Renal pelvis (tissue), 4 donors: ENCODE measurements around the gene TMEM95. TPM values are rescaled to one million over a fixed set of nuclear protein-coding genes. Genes with fewer than 3 reads are reported as not detected.
"Not testable (repeated sequence)": the region's sequence is repeated elsewhere in the genome, so short reads cannot be mapped to it uniquely, and the experiment has no call there.

Source experiments
- DNase-seq: peaks from one replicate; pipeline ENCODE4 v3.0.0-alpha.2; 2013
- polyA plus RNA-seq, 3 donors: library from polyadenylated mRNA; unstranded; fragments of 120-200 nt; gene quantifications; one replicate each; pipeline ENCODE4 v1.2.1, GENCODE V29; 2013; ENCODE audit not compliant: insufficient read length in 3 of 3

The TMEM95 gene
- polyA plus RNA-seq, 3 donors = not detected

DNA sequence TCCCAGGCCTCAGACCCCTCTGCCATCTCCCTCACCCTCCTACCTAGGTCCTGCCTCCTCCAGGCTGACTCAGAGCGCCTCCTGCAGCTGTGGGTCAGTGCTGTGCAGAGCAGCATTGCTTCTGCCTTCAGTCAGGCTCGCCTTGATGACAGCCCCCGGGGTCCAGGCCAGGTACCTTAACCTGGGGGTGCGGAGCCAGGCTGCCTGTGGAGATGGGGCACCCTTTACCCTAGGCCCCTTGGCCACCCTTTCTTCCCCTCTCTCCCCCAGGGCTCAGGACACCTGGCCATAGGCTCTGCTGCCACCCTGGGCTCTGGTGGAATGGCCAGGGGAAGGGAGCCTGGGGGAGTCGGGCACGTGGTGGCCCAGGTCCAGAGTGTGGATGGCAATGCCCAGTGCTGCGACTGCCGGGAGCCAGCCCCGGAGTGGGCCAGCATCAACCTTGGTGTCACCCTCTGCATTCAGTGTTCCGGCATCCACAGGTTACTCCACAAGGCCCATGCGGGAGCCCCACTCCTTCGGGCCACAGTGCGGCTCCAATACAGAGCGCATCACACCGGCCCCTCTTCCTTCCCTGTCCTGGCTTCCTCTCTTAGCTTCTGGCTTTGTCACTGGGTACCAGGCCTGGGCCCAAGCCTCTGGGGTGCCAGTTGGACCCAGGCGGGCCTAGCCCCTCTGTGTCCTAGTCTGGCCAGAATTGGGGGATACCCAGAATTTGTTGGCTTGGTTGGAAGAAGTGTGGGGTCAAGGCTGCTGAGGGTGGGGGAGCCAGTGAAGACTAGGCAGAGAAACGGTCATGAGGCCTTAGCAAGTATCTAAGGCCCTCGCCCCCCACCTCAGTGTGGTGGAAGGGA, 8.0 kb upstream of the TMEM95 start:
- no peak for DNase-seq

DNA sequence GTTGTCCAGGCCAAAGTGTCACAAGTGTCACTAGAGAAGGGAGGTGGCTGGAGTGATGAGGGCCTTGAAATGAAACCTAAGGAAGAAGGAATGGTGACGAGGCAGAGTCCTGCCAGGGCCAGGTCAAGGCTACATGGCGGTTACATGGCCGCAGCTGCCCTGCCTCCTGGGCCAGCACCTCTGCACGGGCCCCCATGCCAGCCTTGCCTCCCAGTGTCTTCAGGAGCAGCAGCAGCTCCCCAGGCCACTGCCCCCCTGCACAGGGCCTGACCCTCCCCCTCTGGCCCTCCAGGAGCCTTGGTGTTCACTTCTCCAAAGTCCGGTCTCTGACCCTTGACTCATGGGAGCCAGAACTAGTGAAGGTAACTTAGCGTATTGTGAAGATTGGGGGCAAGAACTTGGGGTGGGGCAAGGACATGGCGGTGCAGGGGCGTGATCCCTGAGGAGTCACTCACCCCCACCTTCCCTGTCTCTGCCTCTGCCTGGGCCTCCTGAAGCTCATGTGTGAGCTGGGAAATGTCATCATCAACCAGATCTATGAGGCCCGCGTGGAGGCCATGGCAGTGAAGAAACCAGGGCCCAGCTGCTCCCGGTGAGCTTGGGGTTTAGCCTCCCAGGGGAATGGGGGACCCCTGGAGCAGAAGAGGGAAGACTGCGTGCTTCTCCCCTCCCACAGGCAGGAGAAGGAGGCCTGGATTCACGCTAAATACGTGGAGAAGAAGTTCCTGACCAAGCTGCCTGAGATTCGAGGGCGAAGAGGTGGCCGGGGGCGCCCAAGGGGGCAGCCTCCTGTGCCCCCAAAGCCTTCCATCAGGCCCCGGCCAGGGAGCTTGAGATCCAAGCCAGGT, 7.1 kb upstream of the TMEM95 start:
- DNase-seq = no peak

DNA sequence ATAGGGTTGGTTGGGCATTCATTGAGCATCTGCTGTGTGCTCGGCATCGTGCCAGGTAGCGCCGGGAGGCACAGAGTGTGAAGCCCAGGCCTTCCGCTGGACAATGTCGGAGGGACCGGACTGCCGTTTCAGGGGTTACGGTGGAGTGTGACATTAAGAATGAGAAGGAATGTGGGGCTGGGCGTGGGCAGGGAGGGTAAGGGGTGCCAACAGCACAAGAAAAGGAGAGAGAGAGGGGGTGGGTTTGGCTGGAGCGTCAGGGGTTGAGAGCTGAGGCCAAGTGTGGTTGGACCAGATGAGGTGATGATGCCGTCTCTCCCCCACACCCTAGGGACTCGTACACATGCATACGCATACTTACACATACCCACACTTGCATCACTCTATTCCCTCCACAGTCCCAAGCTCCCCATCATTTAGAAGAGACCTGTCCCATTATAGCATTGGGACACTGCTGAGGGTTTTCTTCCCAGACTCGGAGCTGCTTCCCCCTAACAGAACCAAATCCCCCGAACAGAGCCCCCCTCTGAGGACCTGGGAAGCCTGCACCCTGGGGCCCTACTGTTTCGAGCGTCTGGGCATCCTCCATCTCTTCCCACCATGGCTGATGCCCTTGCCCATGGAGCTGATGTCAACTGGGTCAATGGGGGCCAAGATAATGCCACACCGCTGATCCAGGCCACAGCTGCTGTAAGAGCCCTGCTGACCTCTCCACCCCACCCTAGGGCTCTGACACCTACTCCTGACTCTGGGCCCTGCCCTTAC, 6.3 kb upstream of the TMEM95 start:
- no peak for DNase-seq

DNA sequence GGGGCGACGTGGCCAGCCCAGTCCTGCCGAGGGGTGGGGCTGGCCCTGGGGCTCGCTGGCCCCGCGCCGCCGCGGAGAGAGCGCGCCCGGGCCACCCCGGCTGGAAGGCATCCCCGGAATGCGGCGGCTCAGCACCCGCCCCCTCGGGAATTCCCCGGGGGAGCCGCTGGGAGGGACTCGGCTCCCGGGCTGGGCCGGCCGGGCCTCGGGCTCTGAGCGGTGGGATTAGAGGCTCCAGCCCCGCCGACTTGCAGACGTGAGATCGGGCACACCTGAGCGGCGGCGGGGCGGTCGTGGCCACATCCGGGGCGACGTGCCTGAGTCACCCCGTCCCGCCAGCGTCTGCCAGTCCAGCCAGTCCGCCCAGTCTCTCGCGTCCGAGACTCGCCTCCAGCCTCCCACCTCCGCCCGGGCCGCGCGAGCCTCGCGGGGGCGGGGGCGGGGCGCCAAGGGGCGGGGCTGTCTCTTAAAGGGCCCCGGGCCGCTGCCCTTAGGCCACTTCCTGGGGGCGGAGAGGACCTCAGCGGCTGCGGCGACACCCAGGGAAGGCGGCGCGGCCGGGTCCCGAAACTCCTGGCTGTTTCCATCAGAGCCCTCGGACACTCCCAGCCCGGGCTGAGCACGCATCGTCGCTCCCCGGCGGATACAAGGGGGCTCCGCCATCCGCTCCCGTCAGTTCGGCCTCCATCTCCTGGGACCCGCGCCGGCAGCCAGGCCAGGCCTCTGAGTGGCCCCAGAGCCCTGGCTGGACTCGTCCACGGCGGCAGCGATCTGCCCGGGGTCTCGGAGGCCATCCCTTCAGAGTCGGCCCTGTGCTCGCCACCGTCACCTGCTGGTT, 3.1 kb upstream of the TMEM95 start, which contains the start of gene KCTD11:
Gene KCTD11, plus strand, starts transcription at position 498 of the 838 bp plus-strand sequence.
- DNase-seq = peak; percentile 86

DNA sequence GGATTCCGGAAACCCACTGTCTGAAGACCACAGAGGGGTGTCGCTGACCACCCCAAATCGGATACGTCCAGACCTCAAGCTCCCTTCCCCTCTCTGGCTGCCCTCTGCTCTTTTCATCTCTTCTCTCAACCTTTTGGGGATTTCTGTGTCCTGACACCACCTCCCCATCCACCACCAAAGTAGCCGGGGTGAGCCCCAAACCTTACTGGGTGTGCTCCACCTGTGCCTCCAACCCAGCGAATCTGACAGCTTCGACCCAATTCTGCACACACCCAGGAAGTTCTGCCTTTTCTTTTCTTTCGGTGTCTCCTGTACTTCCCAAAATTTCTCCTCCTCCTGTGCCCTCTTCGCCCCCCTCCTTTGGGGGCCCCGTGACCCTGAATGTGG, 2.5 kb upstream of the TMEM95 start:
- DNase-seq = no peak

DNA sequence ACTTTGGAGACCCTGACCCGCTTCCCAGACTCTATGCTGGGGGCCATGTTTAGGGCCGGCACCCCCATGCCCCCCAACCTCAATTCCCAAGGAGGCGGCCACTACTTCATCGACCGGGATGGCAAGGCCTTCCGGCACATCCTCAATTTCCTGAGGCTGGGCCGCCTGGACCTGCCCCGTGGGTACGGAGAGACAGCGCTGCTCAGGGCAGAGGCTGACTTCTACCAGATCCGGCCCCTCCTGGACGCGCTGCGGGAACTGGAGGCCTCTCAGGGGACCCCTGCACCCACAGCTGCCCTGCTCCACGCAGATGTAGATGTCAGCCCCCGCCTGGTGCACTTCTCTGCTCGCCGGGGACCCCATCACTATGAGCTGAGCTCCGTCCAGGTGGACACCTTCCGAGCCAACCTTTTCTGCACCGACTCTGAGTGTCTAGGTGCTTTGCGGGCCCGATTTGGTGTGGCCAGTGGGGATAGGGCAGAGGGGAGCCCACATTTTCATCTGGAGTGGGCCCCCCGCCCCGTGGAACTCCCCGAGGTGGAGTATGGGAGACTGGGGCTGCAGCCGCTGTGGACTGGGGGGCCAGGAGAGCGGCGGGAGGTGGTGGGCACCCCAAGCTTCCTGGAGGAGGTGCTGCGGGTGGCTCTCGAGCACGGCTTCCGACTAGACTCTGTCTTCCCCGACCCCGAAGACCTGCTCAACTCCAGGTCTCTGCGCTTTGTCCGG, 1.9 kb upstream of the TMEM95 start:
- DNase-seq = no peak

DNA sequence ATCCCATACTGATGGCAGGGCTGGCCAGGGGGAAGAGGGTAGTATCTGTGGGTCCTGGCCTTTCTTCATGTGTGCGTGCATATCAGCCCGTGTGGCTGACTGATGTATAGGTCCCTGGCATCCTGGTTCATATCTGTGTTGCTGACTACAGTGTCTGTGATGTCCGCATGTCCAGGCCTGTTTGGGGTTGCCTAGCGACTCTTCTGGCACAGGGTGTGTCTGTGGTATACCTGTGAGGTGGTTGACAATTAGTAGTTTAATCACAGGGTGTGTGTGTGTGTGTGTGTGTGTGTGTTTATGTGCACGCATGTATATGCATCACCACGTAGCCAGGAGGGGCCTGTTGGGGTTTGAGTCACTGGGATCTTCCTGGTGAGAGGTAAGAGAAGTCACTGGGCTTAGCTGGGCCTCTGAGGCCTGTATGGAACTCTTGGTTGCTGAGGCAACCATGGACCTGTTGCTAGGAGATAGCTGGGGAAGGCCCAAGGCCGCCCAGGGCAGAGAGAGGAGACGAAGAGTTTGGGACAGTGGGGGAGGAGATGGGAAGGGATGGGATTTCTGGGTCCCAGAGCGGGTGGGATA, 603 bp upstream of the TMEM95 start:
- DNase-seq = no peak

DNA sequence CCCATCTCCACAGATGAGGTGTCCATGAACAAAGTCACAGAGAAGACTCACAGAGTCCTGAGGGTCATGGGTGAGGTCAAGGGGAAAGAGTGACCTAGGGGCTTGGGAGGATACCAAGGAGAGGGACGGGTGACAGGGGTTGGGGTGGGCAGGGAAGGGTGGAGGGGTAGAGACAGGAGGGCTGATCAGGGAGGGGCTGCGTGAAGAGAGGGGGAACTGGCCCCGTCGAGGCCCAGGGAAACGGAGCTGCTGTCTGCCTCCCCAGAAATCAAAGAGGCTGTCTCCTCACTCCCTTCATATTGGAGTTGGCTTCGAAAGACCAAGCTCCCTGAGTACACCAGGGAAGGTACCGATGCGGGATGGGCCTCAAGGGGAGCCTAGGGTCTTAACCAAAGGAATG, 617 bp downstream of the TMEM95 start:
- no peak for DNase-seq

DNA sequence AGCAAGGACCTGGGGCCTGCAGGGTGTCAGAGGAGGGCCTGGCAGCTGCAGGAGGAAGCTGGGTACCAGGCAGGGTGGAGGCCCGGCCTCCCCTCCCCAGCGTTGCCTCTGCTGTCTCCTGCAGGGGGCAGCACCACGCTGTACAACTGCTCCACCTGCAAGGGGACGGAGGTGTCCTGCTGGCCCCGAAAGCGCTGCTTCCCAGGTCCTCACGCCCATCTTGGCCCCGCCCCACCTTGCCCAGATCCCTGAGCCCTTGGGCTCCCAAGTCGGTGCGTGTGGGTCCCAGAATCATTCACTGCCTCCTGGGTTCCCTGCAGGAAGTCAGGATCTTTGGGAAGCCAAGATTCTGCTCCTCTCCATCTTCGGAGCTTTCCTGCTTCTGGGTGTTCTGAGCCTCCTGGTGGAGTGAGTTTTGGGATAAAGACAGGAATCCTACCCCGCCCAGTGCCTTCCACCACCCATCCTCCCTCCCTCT, 1.2 kb downstream of the TMEM95 start:
- DNase-seq = peak; percentile 71

DNA sequence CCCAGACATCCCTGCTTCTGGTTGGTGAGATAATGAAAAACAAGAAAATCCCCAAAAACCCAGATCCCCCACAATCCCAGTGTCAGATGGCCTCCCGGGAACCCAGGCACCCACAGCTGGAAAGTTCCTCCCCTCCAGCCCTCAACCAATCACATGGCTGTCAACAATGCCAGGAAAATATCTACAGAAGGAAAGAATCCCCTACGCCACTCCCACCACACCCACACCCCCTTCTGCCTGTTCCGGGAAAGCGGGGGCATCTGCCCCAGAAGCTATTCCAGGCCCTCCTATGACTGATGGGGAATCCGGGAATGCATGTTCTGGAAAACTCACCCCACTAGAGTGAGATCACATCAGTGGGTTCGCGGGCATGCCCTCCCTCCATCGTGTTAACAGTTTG, 1.8 kb downstream of the TMEM95 start:
- DNase-seq = no peak

DNA sequence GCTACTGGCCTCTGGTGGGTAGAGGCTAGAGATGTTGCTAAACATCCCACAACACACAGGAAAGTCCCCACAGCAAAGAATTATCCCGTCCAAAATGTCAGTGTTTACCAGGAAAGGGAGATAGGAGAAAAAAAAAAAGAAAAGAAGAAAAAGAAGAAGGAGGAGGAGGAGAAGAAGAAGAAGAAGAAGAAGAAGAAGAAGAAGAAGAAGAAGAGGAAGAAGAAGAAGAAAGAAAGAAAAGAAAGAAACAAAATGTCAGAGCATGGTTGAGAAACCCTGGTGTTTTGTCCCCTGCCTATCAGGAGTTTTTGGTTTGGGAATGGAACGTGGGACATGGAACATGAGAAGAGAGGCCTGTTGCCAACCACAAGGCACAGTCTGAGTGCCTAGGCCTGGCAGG, 2.4 kb downstream of the TMEM95 start:
- no peak for DNase-seq

DNA sequence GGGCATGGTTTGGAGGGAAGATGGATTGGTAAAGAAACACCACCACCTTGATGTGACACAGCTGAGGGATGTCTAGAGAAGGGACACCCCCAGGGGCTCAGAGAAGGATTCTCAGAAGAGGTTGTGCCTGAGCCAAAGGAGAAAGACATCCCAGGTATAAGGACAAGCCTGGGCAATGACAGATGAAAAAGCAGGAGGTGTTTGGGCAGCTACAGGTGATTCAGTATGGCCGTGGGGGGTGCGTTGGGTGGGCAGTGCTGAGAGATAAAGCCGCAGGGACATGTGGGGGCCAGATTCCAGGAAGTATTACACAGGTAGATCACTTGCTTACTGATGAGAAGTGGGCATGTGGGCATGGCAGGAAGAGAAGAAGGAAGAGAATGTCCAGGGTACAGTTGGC, 7.0 kb downstream of the TMEM95 start:
- DNase-seq = no peak

DNA sequence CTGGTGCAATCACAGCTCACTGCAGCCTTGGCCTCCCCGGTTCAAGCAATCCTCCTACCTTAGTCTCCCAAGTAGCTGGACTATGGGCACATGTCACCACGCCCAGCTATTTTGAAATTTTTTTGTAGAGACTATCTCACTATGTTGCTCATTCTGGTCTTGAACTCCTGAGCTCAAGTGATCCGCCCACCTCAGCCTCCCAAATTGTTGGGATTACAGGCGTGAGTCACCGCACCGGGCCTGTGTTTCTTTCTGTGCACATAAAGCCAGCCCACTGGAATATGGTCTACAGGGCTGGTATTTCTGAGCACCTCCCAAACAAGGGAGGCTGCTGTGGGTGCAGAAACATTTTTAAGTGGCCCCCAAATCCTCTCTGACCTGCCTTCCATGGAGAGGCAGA, 8.4 kb downstream of the TMEM95 start:
- no peak for DNase-seq

DNA sequence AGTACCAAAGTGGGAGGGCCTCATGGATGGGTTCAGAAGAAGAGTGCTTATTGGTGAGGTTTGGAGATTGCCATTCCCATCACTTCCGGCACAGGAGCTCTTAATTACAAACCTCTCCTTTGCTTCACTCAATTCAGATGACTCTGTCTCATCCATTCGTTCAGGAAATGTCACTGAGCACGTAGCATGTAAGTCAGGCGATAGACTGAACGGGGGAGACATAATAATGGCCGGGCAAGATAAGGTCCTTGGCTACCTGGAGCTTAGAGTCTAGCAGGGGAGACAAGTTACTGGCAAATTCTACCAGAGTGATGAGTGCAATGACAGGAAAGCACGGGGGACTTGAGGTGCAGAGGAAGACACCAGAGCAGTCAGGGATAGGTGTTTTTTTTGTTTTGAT, 11.0 kb downstream of the TMEM95 start:
- not testable (repeated sequence) for DNase-seq

DNA sequence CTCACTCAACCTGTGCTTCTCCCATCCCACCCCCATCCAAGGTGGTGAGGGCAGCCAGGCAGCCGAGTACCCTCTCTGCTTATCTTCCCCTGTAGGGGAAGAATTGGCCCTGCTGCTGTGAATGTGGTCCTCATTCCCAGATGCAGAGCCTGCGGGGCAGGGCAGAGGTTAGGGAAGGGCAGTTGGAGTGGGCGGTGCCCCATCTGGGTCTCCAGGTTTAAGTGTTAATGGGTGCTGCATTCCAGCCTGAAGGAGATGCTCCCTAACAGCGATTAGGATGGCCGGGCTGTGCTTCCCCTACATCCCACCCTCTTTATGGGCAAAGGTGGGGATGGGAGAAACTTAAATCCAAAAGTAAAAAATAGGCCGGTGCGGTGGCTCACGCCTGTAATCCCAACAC, 12.1 kb downstream of the TMEM95 start:
- no peak for DNase-seq

DNA sequence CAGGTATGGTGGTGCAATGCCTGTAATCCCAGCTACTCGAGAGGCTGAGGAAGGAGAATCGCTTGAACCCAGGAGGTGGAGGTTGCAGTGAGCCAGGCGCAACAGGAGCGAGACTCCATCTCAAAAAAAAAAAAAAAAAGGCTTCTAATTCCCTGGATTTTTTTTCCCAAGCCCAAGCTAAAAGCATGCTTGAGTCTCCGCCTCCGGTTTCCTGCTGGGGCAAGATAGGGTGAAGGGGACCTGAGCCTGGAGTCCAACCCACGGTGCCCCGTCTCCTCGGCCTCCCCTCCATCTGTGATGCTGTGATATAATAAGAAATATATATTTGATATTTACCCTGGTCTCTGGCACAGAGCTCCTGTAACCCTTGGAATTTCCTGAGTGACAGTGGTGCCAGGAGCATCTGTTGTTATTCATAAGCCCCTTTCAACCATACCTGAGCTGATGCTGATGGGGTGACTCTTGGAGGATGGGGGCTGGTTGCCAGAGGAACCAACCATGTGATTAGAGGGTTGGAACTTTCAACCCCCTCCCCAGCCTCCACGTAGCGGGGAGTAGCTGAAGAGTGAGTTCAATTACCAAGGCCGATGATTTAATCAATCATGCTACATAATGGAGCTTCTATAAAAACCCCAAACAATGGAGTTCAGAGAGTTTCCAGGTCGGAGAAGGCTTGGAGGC, 13.1 kb downstream of the TMEM95 start:
- no peak for DNase-seq

DNA sequence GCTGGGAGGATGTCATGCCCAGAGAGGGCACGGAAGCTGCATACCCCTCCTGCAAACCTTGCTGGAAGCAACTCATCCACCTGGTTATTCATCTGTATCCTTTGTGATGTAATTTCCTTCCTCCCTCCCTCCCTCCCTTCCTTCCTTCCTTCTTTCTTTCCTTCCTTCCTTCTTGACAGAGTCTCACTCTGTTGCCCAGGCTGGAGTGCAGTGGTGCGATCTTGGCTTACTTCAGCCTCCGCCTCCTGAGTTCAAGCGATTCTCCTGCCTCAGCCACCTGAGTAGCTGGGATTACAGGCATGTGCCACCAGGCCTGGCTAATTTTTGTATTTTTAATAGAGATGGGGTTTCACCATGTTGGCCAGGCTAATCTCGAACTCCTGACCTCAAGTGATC, 13.6 kb downstream of the TMEM95 start:
- DNase-seq = not testable (repeated sequence)

DNA sequence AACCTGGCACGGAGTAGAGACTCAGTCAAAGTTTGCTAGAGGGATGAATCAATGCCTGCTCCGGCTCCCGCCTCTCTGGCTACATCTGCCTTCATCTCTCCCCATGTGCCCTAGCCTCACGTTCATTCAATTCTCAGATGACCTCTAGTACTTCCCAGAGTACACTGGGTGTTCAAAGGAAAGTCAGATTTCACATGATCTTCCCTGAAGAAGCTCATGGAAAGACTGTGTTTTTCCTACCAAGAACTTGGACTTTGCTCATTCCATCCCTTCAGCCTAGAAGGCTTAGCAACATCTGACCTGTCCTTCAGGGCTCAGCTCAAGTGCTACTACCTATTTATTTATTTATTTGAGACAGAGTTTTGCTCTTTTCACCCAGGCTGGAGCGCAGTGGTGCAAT, 14.9 kb downstream of the TMEM95 start:
- no peak for DNase-seq

DNA sequence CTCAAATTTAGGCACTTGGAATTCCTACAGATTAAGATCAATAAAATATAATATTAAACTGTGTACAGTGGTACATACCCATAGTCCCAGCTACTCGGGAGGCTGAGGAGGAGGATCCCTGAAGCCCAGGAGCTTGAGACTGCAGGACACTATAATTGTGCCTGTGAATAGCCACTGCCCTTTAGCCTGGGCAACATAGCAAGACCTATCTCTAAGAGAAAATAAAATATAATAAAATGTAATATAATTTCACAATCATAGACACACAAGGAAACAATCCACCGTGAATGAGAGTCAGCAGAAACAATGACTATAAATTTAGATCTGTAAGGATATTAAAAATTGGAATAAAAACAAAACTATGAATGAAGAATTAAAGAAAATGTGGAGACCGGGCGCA, 15.9 kb downstream of the TMEM95 start:
- DNase-seq = no peak

DNA sequence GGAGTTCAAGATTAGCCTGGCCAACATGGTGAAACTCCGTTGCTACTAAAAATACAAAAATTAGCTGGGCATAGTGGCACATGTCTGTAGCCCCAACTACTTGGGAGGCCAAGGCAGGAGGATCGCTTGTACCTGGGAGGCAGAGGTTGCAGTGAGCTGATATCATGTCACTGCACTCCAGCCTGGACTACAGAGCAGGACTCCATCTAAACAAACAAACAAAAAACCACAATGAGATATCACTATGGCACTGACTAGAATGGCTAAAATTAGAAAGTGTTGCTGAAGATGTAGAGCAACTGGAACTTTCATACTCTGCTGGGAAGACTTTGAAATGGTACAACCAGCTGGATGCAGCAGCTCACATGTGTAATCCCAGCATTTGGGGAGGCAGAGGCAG, 19.4 kb downstream of the TMEM95 start:
- DNase-seq = no peak
